ENCODE data around the gene TMCC3. TPM values are rescaled to one million over a fixed set of nuclear protein-coding genes. Genes with fewer than 3 reads are reported as not detected.

The TMCC3 gene
- total RNA-seq, 1 experiment from 2014 or later, result 4.0 TPM

DNA sequence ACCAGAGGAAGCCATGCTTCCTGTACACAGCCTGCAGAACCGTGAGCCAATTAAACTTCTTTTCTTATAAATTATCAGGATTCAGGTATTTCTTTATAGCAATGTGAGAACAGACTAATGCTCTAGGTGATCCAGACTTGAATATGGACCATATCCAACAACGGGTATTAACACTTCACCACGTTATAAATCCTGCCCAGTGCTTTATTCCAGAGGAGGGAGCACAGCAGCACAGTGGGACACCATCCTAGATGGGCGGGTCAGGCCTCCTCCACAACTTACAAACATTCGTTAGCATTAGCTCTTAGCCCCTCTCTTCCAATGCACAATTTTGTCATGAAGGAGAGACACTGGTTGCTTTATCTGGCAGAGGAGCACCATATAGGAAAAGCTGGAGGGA lies 66.0 kb downstream of the TMCC3 start:
- peaks cover 20% of the 10 kb centered on the region for H3K4me1 Mint-ChIP-seq (ENCODE audit: low read depth, unreplicated experiment)
- TF ChIP-seq, protein P1, sequence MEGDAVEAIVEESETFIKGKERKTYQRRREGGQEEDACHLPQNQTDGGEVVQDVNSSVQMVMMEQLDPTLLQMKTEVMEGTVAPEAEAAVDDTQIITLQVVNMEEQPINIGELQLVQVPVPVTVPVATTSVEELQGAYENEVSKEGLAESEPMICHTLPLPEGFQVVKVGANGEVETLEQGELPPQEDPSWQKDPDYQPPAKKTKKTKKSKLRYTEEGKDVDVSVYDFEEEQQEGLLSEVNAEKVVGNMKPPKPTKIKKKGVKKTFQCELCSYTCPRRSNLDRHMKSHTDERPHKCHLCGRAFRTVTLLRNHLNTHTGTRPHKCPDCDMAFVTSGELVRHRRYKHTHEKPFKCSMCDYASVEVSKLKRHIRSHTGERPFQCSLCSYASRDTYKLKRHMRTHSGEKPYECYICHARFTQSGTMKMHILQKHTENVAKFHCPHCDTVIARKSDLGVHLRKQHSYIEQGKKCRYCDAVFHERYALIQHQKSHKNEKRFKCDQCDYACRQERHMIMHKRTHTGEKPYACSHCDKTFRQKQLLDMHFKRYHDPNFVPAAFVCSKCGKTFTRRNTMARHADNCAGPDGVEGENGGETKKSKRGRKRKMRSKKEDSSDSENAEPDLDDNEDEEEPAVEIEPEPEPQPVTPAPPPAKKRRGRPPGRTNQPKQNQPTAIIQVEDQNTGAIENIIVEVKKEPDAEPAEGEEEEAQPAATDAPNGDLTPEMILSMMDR (IDR thresholded peaks at IDR 0.05; ENCODE audit: unreplicated experiment), result no peak

DNA sequence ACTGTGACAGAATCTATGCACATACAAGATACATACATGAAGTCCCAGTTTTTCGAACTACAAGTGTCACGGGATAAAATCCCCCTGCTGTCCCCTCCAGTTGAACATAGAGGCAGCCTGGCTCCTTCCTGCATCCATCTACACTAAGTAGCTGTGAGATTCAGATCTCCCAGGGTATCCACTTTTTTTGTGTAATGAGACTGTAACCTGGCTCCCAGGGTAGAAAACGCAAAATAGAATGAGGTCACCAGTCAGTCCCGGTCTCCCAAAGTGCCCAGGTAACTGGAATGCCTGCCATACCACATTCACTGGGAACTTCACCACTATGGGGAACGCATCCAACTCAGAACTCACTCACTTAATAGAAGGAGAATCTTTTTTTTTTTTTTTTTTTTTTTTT lies 67.8 kb downstream of the TMCC3 start:
- CTCF ChIA-PET, result no interaction called here
- H3K4me3 Mint-ChIP-seq (ENCODE audit: low read depth, unreplicated experiment), result no peak overlapping the region

More for the DNA sequence above, 66.0 kb downstream of the TMCC3 start:
- no peak overlapping the region for H3K4me3 Mint-ChIP-seq (ENCODE audit: low read depth, unreplicated experiment)
- intact Hi-C loops (cut with micrococcal nuclease; ENCODE audit: unreplicated experiment), result no loop called here
- H3K36me3 Mint-ChIP-seq (ENCODE audit: insufficient read depth, unreplicated experiment), result no peaks in the 10 kb centered on the region
- no peak for DNase-seq
- CTCF ChIA-PET, result no interaction called here
- H3K9me3 Mint-ChIP-seq (ENCODE audit: low read depth, unreplicated experiment), result no peaks in the 10 kb centered on the region
- H3K27me3 Mint-ChIP-seq (ENCODE audit: unreplicated experiment), result no peaks in the 10 kb centered on the region
- no peak overlapping the region for H3K27ac Mint-ChIP-seq (ENCODE audit: unreplicated experiment)
- no TSS peak for BruUV-seq (replicated peaks)

DNA sequence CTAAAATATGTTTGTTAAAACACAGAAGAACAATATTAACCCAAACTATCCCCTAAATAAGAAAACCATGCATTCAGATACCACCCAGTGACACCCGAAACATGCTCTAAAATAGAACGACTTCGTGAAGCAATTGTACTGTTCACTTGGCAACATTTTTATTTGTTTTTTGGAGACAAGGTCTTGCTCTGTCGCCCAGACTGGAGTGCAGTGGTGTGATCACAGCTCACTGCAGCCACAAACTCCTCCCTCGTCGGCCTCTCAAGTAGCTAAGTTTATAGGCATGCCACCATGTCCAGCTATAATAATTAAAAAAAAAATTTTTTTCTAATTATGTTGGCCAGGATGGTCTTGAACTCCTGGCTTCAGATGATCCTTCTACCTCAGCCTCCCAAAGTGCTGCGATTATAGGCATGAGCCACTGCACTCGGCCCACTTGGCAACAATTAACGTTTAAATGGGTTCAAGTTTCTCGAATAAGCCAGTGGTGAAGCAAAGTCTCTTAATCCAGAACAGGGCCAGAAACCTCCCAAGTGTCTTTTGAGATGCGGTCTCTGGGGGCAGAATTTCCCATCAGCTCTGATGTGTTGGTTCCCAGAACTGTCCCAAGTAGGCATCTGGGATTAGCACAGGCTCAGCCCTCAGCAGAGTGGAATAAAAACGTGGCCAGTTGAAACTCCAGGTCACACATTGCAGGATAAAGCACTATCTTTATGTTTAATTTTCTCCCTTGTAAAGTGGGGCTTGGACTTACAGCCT lies 74.5 kb downstream of the TMCC3 start:
- peaks cover 12% of the 10 kb centered on the region for H3K4me1 Mint-ChIP-seq (ENCODE audit: low read depth, unreplicated experiment)
- TF ChIP-seq, protein P1 (IDR thresholded peaks at IDR 0.05; ENCODE audit: unreplicated experiment), result no peak
- BruUV-seq (replicated peaks), result no TSS peak
- no peaks in the 10 kb centered on the region for H3K27me3 Mint-ChIP-seq (ENCODE audit: unreplicated experiment)
- CTCF ChIA-PET, result no interaction called here
- intact Hi-C loops (cut with micrococcal nuclease; ENCODE audit: unreplicated experiment), result no loop called here
- H3K9me3 Mint-ChIP-seq (ENCODE audit: low read depth, unreplicated experiment), result no peaks in the 10 kb centered on the region
- no peak overlapping the region for H3K4me3 Mint-ChIP-seq (ENCODE audit: low read depth, unreplicated experiment)
- no peaks in the 10 kb centered on the region for H3K36me3 Mint-ChIP-seq (ENCODE audit: insufficient read depth, unreplicated experiment)
- DNase-seq, result no peak
- H3K27ac Mint-ChIP-seq (ENCODE audit: unreplicated experiment), result no peak overlapping the region

More for the DNA sequence above, 67.8 kb downstream of the TMCC3 start:
- no peak for DNase-seq
- no TSS peak for BruUV-seq (replicated peaks)
- H3K9me3 Mint-ChIP-seq (ENCODE audit: low read depth, unreplicated experiment), result no peaks in the 10 kb centered on the region
- intact Hi-C loops (cut with micrococcal nuclease; ENCODE audit: unreplicated experiment), result no loop called here
- no peaks in the 10 kb centered on the region for H3K36me3 Mint-ChIP-seq (ENCODE audit: insufficient read depth, unreplicated experiment)
- H3K27me3 Mint-ChIP-seq (ENCODE audit: unreplicated experiment), result no peaks in the 10 kb centered on the region
- TF ChIP-seq, protein P1 (IDR thresholded peaks at IDR 0.05; ENCODE audit: unreplicated experiment), result no peak
- H3K4me1 Mint-ChIP-seq (ENCODE audit: low read depth, unreplicated experiment), result peaks cover 20% of the 10 kb centered on the region
- H3K27ac Mint-ChIP-seq (ENCODE audit: unreplicated experiment), result no peak overlapping the region

DNA sequence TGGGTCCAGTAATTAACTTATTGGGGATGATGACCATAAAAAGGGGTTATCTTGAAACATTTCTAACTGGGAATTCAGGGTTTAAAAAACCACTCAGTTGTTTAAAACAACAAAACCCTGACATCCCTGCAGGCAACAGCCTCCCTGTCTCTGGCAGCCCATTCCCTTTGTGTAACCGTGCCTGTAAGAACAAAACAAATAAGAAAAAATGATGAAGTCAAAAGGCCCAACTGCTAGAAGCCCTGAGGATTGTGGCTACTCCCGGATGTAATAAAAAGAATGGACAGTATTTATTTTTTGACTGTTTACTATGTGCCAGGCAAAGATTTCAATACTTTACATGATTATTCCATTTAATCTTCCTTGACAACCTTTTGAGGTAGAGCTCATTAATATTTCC lies 75.3 kb downstream of the TMCC3 start:
- Mint-ChIP-seq H3K4me1 (ENCODE audit: low read depth, unreplicated experiment) (peaks cover 20% of the 10 kb centered on the region), H3K36me3 (ENCODE audit: insufficient read depth, unreplicated experiment) (no peaks in the 10 kb centered on the region), H3K4me3 (ENCODE audit: low read depth, unreplicated experiment) (no peak overlapping the region), H3K27me3 (ENCODE audit: unreplicated experiment) (no peaks in the 10 kb centered on the region), H3K27ac (ENCODE audit: unreplicated experiment) (no peak overlapping the region), H3K9me3 (ENCODE audit: low read depth, unreplicated experiment) (no peaks in the 10 kb centered on the region)
- no peak for DNase-seq
- BruUV-seq (replicated peaks), result no TSS peak
- CTCF ChIA-PET, result no interaction called here
- TF ChIP-seq, protein P1 (IDR thresholded peaks at IDR 0.05; ENCODE audit: unreplicated experiment), result no peak
- intact Hi-C loops (cut with micrococcal nuclease; ENCODE audit: unreplicated experiment), result no loop called here
